DLD1 (cell line): Measurements from ENCODE around the gene COLEC11.

Experiments
- in situ Hi-C: cut with HindIII; loops from 2 replicates; pipeline ENCODE4 v1.10.0; 2017; ENCODE audit warnings: low sequenced_read_pairs

The COLEC11 gene

GRCh38 chr2:3670376-3670775, 75.5 kb downstream of the COLEC11 start:
- in situ Hi-C loops, result no loop called here

GRCh38 chr2:3670941-3671340, 76.0 kb downstream of the COLEC11 start:
- in situ Hi-C loops, result no loop called here

- in situ Hi-C loops, result no loop called here
Measured at GRCh38 chr2:3672861-3673678, 78.2 kb downstream of the COLEC11 start.

- in situ Hi-C loops, result no loop called here
Measured at GRCh38 chr2:3674066-3674845, 79.3 kb downstream of the COLEC11 start.

- in situ Hi-C loops, result no loop called here
Measured at GRCh38 chr2:3675687-3676086, 80.8 kb downstream of the COLEC11 start.

GRCh38 chr2:3677436-3677835, 82.5 kb downstream of the COLEC11 start:
- in situ Hi-C loops, result no loop called here

GRCh38 chr2:3678212-3678611, 83.3 kb downstream of the COLEC11 start:
- in situ Hi-C loops, result no loop called here

- in situ Hi-C loops, result no loop called here
Measured at GRCh38 chr2:3679180-3679579, 84.3 kb downstream of the COLEC11 start.

- in situ Hi-C loops, result no loop called here
Measured at GRCh38 chr2:3679616-3680393, 84.9 kb downstream of the COLEC11 start.

GRCh38 chr2:3680548-3681345, 85.8 kb downstream of the COLEC11 start:
- in situ Hi-C loops, result no loop called here

GRCh38 chr2:3681625-3682024, 86.7 kb downstream of the COLEC11 start:
- in situ Hi-C loops, result no loop called here

GRCh38 chr2:3682811-3683210, 87.9 kb downstream of the COLEC11 start:
- in situ Hi-C loops, result no loop called here

GRCh38 chr2:3683748-3684454, 89.0 kb downstream of the COLEC11 start:
- in situ Hi-C loops, result no loop called here

GRCh38 chr2:3689998-3690748, 95.3 kb downstream of the COLEC11 start:
- in situ Hi-C loops, result no loop called here

- in situ Hi-C loops, result no loop called here
Measured at GRCh38 chr2:3692375-3692774, 97.5 kb downstream of the COLEC11 start.
